Measurements from ENCODE around the gene G6PD.
"Not testable (repeated sequence)": the region's sequence is repeated elsewhere in the genome, so short reads cannot be mapped to it uniquely, and the experiment has no call there.

Gene G6PD

DNA sequence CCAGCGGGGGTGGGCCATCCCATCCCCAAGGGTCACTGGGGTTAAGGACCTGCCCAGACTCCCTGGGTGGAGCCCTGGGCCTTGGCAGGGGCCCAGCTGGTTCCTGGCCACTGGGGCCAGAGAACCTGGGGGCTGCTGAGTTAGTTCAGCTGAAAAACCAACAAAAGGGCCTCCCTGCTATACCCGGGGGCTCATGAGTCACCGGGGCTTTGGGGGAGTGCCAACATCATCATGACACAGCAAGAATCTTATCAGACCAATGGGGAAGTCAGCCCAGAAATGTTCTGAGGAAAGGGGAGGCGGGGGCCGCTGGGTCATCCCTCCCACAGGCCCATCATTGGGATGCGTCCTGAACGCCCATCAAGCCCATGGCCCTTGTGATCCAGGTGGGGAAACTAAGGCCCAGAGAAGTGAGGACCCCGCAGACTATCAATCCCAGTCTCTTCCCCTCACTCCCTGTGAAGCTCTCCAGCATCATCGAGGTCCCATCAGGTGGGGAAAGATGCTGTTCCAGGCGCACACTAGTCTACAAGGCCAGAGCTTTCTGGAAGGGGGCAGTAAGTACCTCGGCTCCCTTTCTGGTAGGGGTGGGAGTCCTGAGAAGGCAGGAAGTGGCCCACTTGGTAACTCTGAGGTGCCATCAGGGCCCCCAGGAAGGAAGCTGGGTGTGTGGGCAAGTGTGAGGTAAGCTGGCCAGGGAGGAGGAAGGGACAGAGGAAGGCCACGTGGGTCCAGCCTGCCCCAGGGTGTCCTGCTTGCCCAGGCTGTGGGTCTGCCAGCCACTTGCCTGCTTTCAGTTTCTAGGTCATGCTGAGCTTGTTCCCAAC, 4.5 kb downstream of the G6PD start:
- DNase-seq, result peak; percentile 52

- no peak for DNase-seq
Measured at GRCh38 chrX:154541589-154541895, 5.1 kb downstream of the G6PD start.

- DNase-seq, result no peak
Measured at GRCh38 chrX:154540897-154541535, 5.6 kb downstream of the G6PD start.

- not testable (repeated sequence) for DNase-seq
Measured at GRCh38 chrX:154540365-154540764, 6.3 kb downstream of the G6PD start.

- no peak for DNase-seq
Measured at GRCh38 chrX:154539077-154539476, 7.6 kb downstream of the G6PD start.

DNA sequence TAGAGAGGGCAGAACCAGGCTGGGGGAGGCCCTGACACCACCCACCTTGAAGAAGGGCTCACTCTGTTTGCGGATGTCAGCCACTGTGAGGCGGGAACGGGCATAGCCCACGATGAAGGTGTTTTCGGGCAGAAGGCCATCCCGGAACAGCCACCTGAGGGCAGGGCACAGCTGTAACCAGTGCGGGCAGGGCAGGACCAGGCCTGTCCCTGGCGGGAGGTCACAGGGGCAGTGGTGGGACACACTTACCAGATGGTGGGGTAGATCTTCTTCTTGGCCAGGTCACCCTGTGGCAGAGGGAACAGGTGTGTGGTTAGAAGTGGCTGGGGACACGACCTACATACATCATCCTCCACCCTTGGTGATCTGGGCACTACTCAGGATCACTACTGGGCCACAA, 10.8 kb downstream of the G6PD start:
- no peak for DNase-seq

DNA sequence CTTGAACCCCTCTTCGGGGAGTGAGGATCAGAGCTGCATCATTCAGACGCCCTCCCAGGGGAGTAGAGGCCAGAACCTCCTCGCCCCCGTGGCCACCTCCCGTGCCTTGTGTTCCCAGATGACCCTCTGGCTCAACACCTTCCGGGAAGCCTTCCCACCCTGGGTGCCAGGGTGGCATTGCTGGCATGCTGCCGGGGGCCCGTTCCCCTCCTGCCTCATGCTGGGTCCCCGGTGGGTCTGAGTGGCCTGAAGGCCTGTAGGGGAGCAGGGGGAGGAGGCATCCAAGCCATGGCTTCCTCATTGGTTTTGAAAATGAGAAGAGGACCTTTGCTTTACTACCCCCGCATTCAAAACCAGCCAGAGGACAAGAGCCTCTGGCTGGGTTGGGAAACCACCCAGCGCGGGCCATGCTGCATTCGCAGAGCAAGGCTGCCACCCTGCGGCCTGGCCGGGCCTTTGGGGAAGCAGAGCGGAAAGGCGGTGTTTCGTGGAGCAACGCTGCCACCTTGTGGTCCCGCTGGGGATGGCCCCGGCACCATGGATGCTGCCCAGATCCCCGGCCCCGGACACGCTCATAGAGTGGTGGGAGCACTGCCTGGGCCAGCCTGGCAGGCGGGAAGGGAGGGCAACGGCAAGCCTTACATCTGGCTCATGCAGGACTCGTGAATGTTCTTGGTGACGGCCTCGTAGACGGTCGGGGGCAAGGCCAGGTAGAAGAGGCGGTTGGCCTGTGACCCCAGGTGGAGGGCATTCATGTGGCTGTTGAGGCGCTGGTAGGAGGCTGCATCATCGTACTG, 11.9 kb downstream of the G6PD start:
- DNase-seq, result peak; percentile 95

- DNase-seq, result no peak
Measured at GRCh38 chrX:154532690-154533089, 14.0 kb downstream of the G6PD start.

- DNase-seq, result no peak
Measured at GRCh38 chrX:154531626-154532025, 15.0 kb downstream of the G6PD start.

DNA sequence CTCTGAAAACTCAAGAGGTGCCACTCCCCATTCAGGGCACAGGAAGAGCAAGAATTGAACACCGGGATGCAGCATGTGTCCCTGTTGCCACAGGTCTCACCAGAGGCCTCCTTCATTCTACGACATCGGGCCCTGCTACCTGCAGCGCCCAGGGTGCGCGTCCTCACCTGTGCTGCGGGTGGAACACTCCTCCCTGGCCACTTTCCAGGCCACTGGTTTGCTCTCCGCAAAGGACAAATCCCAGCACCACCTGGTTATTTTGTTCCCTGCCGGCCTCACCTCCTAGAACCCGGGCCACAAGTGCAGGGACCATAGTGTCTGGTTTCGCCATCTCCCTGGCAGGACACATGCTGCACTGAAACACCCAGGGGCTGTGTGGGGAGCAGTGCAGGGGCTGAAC, 16.4 kb downstream of the G6PD start:
- no peak for DNase-seq

- DNase-seq, result no peak
Measured at GRCh38 chrX:154529206-154529612, 17.4 kb downstream of the G6PD start.

DNA sequence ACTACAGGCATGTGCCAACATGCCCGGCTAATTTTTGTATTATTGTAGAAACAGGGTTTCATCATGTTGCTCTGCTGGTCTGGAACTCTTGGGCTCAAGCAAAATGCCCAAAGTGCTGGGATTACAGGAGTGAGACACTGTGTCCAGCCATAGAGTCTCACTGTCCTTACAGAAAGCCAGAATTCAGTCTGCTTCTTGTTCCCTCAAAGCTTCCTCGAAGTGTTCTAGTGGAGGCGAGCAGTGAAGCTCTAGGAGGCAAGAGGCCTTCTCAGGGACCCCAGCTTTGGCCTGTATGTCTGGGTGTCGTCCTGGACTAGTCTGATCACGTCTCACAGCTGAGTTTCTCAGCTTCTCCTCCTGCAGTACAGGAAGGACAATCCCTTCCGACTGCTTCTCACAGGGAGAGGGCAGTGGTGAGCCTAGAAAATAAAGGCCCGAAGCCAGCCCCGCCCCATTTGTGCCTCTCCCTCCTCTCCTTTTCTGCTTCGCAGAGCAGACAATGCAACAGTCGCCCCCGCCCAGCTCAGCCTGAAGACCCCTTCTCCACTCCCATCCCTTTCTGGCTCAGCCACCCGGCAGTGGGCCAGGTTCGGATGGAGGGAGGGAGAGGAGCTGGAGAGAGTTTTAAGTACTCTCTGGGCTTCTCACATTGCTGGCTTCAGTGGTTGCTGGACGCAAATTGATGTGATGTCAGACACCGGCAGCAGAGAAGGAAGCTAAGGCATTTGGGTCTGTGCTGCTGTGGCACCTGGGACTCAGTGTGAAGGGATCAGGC, 19.6 kb downstream of the G6PD start:
- peak; percentile 69 for DNase-seq

GRCh38 chrX:154525606-154526490, 20.8 kb downstream of the G6PD start:
- no peak for DNase-seq

DNA sequence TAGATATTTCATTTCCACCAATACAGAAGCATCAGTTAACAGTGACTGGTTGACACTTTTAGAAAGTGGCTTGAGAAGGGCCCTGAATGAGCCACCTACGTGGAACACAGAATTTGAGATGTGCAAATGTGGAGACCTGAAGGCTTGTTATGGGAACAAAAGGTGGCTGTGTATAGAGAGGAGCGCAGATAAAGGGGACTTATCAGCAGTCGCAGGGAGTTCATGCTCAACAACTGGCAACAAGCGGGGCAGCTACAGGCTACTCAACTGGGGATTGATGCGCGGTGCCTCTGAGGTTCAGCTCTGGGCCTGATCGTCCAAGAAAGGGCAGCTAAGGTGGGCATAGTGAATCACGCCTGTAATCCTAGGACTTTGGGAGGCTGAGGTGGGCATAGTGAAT, 27.3 kb downstream of the G6PD start:
- DNase-seq, result no peak

DNA sequence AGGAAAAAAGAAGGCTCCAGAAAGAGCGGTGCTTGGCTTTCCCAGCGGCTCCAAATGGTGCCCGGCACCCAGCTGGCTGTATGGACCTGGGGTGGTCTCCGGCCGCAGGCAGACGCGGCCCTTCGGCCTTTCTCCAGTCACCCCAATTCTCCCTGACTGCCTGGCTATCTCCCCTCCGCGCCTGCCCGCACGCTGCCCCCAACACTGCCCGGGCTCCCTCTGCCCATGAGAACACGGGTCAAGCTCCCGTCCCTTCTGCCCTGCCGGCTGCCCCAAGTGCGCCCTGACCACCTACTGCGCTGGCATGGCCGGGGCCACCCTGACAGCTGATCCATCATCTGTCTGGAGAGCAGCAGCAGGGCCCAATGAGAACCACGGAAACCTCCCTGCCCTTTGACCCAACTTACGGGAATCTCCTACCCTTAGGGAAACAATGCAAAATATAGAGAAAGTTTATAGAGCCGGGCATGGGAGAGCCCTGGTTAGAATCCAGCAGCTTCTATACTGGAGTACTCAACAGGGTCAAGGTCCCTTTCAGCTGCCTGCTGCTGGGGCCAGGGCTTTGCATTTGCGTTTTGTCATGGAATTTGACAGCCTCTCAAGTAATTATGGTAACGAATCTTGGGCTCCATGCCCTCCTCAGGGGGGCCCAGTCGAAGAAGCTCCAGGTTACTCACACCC, 29.4 kb downstream of the G6PD start:
- no peak for DNase-seq

DNA sequence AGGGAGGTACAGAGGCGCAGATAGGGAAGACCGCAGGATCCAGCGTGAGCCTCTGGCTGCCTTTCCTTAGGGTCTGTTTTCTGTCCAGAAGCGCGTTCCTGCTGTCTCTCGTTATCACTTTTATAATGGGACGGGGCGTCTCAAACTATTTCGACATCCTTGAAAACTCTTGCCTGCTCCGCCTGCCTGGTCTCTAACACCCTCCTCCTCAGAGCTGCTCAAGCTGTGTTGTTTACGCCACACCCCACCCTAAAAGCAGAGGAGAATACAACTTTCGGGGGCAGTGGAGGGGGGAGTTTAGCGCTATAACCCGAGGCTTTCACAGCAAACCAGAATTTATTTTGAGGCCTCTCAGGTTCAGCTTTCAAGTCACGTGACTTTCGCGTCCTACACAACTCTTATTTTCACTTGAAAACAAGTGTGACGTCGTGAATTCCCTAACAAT, 30.0 kb downstream of the G6PD start:
- no peak for DNase-seq

- DNase-seq, result peak; percentile 96
Measured at GRCh38 chrX:154515966-154516655, 30.5 kb downstream of the G6PD start, which contains the start of gene FAM3A. FAM3A (minus strand) TSS chrX:154516232; CDS start chrX:154515772, 460 bp downstream.

DNA sequence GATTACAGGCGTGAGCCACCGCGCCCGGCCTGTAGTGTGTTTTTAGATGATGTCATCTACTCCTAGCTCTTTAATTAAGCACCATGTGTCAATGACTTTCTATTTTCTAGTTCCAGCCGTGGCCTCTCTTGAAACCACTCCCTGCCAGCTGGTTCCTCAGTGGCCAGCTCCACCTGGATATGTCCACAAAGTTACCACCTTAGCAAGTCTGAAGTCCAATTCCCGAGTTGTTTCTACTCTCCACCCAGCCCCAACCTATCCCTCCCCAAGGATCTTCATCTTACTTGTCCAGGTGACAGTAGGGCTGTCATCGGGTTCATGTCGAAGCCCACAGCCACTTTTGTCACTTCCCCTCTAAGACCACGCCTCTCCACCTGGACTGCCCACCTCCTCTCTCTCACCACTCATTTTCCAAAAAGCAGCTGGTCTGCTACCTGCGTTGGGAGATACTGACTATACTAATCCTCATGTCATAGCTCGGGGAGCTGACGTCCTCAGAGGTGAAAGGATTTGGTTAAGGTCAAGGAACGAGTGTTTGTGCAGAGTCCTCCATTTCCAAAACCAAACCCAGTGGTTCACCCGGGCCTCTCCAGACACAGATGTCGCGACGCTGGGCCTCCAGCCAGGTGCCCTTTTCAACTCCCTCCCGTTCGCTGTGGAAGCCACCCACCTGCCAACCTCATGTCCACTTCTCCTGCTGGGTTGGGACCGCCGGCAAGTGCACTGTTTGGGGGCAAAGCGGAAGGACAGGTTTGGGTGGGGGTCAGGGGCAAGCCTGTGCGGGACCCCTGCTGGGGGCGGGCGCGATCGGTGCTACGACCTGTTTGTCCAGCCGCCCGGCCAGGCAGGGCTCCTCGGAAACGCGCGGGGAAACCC, 31.3 kb downstream of the G6PD start:
- no peak for DNase-seq

GRCh38 chrX:154513716-154514115, 32.9 kb downstream of the G6PD start:
- no peak for DNase-seq
